Raji (cell line): ENCODE measurements around the gene UBQLNL.

Experiments
- POLR2A ChIP-seq: IDR thresholded peaks from 2 replicates; pipeline ENCODE4 v1.6.1; 2011; ENCODE audit warnings: low read depth, low read length, control low read depth; ENCODE audit not compliant: insufficient read depth

The UBQLNL gene

DNA sequence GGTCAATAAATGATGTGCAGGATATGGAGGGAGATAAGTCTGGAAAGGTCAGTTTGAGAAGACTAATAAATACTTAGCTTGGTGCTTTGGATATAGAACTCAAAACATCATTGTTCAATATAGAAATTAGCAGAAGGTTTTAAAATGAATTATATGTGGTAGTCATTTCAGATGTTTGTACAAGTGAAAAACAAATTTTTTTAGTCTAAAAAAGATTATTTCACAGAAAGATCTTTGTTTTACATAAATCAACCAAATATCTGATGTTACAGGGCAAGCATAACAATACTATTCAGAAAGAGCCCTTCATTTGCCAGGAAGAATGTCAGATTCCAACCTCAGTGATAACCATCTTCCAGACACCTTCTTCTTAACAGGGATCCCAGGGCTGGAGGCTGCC is 28.1 kb downstream of the UBQLNL start, which contains the start of gene OR52D1:
Gene OR52D1, plus strand, starts transcription at position 301 of the 400 bp plus-strand sequence. Its CDS starts 22 bp downstream, at position 323.
- TF ChIP-seq POLR2A, result no peak

GRCh38 chr11:5486421-5486820 is 30.1 kb downstream of the UBQLNL start:
- TF ChIP-seq POLR2A, result no peak

DNA sequence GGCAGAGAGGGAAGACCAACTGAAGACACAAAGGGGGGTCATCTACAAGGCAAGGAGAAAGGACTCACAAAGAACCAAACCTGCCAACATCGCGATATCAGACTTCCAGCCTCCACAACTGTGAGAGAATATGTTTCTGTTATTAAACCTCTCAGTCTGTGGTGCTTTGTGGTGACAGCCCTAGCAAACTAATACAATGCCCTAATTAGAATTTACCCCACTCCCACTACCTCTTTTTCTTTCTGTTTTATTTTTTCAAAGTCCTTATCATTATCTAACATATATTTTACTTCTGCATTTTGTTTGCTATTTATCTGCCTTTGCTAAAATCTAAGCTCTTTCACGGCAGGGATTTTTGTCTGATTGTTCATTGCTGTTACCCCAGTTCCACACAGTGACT is 30.5 kb downstream of the UBQLNL start:
- no peak for TF ChIP-seq POLR2A

- TF ChIP-seq POLR2A, result no peak
Measured at GRCh38 chr11:5476186-5476819, 40.2 kb downstream of the UBQLNL start.

DNA sequence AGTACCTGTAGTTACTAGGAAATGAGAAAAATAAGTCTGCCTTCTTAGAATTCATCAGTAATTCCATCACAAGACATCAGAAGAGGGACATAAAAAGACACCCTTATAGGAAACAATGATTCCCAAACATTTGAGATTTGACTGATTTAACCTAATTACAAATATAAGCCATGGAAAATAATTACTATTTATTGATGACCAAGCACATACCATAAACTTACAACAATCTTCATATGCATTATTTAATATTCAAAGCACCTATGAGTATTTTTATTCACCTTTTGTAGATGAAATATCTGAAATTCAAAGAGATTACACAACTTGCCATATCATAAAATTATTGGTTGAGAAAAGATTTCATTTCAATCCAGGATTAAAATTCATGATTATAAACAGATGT is 42.6 kb downstream of the UBQLNL start:
- no peak for TF ChIP-seq POLR2A

DNA sequence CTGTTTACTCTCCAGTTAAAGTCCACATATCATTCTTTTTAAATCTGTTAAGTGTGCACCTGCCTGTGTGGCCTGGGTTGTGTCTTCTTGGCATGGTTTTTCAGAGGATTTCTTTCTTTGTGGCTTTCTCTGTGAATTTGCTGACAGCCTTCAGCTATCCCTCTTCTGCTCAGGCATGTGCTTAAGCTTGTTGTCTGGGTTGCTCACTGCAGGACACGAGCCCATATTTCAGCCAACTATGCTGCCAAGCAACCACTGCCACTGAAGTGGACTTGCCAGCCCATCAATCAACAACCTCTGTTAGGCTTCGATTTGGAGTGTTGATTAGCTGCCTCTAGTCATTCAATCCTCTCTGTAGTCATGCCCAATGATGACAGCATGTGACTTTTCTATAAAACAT is 49.0 kb downstream of the UBQLNL start:
- no peak for TF ChIP-seq POLR2A
